ENCODE results near the gene TCF7L1.
A peak's percentile ranks its signal among the peaks of the same experiment; 100 is the strongest.
"Not testable (repeated sequence)": the region's sequence is repeated elsewhere in the genome, so short reads cannot be mapped to it uniquely, and the experiment has no call there.

Gene TCF7L1

DNA sequence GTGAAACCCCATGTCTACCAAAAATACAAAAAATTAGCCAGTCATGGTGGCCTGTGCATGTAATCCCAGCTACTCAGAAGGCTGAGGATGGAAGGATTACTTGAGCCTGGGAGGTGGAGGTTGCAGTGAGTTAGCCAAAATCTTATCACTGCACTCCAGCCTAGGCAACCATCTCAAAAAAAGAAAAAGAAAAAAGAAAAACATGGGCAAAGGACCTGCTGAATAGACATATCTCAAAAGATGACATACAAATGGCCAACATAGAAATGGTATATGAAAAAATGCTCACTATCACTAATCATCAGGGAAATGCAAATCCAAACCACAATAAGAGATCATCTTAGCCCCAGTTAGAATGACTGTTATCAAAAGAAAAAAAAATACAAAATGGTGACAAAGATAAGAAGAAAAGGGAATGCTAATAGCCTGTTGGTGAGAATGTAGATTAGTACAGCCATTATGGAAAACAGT lies 196.0 kb downstream of the TCF7L1 start:
- no peaks in the 10 kb centered on the region for H3K27me3 ChIP-seq (replicated peaks in 2 of 5; ENCODE audit: control insufficient read depth in 4 of 5, insufficient read depth in 5 of 5, low read length in 4 of 5)
- CTCF ChIA-PET = no interaction called here
- H3K4me3 ChIP-seq (ENCODE audit: control insufficient read depth in 1 of 7, extremely low read depth in 1 of 7, insufficient read depth in 4 of 7, low read depth in 2 of 7, low read length in 6 of 7) = peak overlapping the region in 3 of 7 experiments; percentile 84 to 97 (median 96)
- no peaks in the 10 kb centered on the region for H3K9me3 ChIP-seq (ENCODE audit: control extremely low read depth in 1 of 5, control insufficient read depth in 4 of 5, insufficient read depth in 2 of 5, low read depth in 1 of 5, low read length in 4 of 5)
- peak overlapping the region in 1 of 2 experiments; percentile 99 for H3K27ac ChIP-seq (ENCODE audit: insufficient read depth in 1 of 2, low read depth in 1 of 2, low read length in 2 of 2, poor library complexity in 1 of 2, severe bottlenecking in 2 of 2)
- peaks cover 13 to 44% (median 37%) of the 10 kb centered on the region in 4 experiments for H3K4me1 ChIP-seq (ENCODE audit: control extremely low read depth in 1 of 4, control insufficient read depth in 4 of 4, insufficient read depth in 4 of 4, low read length in 3 of 4)
- POLR2A ChIA-PET = no interaction called here
- peaks cover 0 to 21% (median 10%) of the 10 kb centered on the region in 4 experiments for H3K36me3 ChIP-seq (ENCODE audit: control insufficient read depth in 4 of 4, insufficient read depth in 4 of 4, low read length in 3 of 4)
- DNase-seq = peak in 2 of 3 donors; percentile 46 to 56

DNA sequence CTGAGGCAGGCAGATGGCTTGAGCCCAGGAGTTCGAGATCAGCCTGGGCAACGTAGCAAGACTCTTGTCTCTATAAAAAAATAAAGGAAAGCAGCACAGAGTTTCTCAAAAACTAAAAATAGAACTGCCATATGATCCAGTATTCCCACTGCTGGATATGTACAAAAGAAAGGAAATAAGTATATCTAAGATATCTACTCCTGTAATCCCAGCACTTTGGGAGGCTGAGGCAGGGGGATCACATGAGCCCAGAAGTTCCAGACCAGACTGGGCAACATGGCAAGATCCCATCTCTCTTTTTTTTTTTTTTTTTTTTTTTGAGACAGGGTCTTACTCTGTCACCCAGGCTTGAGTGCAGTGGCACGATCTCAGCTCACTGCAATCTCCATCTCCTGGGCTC lies 196.5 kb downstream of the TCF7L1 start:
- H3K27ac ChIP-seq (ENCODE audit: insufficient read depth in 1 of 2, low read depth in 1 of 2, low read length in 2 of 2, poor library complexity in 1 of 2, severe bottlenecking in 2 of 2); H3K4me3 ChIP-seq (ENCODE audit: control insufficient read depth in 1 of 7, extremely low read depth in 1 of 7, insufficient read depth in 4 of 7, low read depth in 2 of 7, low read length in 6 of 7); H3K9me3 ChIP-seq (ENCODE audit: control extremely low read depth in 1 of 5, control insufficient read depth in 4 of 5, insufficient read depth in 2 of 5, low read depth in 1 of 5, low read length in 4 of 5); DNase-seq; CTCF ChIA-PET; POLR2A ChIA-PET; H3K27me3 ChIP-seq (replicated peaks in 2 of 5; ENCODE audit: control insufficient read depth in 4 of 5, insufficient read depth in 5 of 5, low read length in 4 of 5): not testable (repeated sequence)
- Histone ChIP-seq H3K36me3 (ENCODE audit: control insufficient read depth in 4 of 4, insufficient read depth in 4 of 4, low read length in 3 of 4) (peaks cover 0 to 16% (median 5%) of the 10 kb centered on the region in 4 experiments), H3K4me1 (ENCODE audit: control extremely low read depth in 1 of 4, control insufficient read depth in 4 of 4, insufficient read depth in 4 of 4, low read length in 3 of 4) (peaks cover 13 to 41% (median 34%) of the 10 kb centered on the region in 4 experiments)
- WGBS (ENCODE audit: insufficient coverage) = 100% methylated on average over 2 of the region's 3 CpGs

DNA sequence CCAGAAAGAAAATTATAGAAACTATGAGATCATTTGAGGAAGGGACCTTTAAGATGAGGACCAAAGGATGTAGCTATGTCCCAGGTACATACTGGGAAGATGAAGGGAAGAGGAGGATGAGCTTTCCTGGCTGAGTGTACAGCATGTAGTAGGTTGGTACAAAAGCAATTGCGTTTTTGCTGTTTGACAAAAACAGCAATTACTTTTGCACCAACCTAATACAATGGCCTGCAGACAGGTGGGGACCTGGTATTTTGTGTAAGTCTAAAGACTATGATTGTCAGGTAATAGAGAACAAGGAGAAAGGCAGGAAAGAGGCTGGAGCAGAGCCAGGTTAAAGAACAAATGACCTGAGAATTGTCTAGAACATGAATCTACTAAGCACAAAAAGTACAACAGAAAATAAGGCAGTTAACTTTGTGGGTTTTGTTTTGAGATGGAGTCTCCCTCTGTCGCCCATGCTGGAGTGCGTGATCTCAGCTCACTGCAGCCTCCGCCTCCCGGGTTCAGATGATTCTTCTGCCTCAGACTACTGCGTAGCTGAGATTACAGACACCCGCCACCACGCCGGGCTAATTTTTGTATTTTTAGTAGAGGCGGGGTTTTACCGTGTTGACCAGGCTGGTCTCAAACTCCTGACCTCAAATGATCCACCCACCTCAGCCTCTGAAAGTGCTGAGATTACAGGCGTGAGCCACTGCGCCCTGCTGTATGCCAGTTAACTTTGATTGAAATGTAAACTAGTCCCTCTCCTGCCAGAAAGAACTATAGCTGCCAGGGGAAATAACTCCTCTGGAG lies 197.8 kb downstream of the TCF7L1 start:
- Histone ChIP-seq H3K4me3 (ENCODE audit: control insufficient read depth in 1 of 7, extremely low read depth in 1 of 7, insufficient read depth in 4 of 7, low read depth in 2 of 7, low read length in 6 of 7) (no peak overlapping the region), H3K27ac (ENCODE audit: insufficient read depth in 1 of 2, low read depth in 1 of 2, low read length in 2 of 2, poor library complexity in 1 of 2, severe bottlenecking in 2 of 2) (no peak overlapping the region), H3K9me3 (ENCODE audit: control extremely low read depth in 1 of 5, control insufficient read depth in 4 of 5, insufficient read depth in 2 of 5, low read depth in 1 of 5, low read length in 4 of 5) (no peaks in the 10 kb centered on the region), H3K36me3 (ENCODE audit: control insufficient read depth in 4 of 4, insufficient read depth in 4 of 4, low read length in 3 of 4) (peaks cover 0 to 7% (median 2%) of the 10 kb centered on the region in 4 experiments), H3K4me1 (ENCODE audit: control extremely low read depth in 1 of 4, control insufficient read depth in 4 of 4, insufficient read depth in 4 of 4, low read length in 3 of 4) (peaks cover 7 to 28% (median 21%) of the 10 kb centered on the region in 4 experiments), H3K27me3 (replicated peaks in 2 of 5; ENCODE audit: control insufficient read depth in 4 of 5, insufficient read depth in 5 of 5, low read length in 4 of 5) (no peaks in the 10 kb centered on the region)
- DNase-seq = no peak
- CTCF ChIA-PET = no interaction called here
- POLR2A ChIA-PET = interaction anchor here (0.6 kb wide), 1 partner anchor 307 kb away, joined by 4 read pairs; no protein-coding TSS in a partner anchor
- 90% methylated on average over 6 of the region's 13 CpGs for WGBS (ENCODE audit: insufficient coverage)

DNA sequence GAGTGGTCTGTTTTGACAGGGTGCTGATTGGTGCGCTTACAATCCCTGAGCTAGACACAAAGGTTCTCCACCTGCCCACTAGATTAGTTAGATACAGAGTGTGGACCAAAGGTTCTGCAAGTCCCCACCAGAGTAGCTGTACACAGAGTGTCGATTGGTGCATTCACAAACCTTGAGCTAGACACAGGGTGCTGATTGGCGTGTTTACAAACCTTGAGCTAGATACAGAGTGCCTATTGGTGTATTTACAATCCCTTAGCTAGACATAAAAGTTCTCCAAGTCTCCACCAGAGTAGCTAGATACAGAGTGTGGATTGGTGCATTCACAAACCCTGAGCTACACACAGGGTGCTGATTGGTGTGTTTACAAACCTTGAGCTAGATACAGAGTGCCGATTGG lies 200.7 kb downstream of the TCF7L1 start:
- H3K27me3 ChIP-seq (replicated peaks in 2 of 5; ENCODE audit: control insufficient read depth in 4 of 5, insufficient read depth in 5 of 5, low read length in 4 of 5); H3K9me3 ChIP-seq (ENCODE audit: control extremely low read depth in 1 of 5, control insufficient read depth in 4 of 5, insufficient read depth in 2 of 5, low read depth in 1 of 5, low read length in 4 of 5); POLR2A ChIA-PET; H3K4me1 ChIP-seq (ENCODE audit: control extremely low read depth in 1 of 4, control insufficient read depth in 4 of 4, insufficient read depth in 4 of 4, low read length in 3 of 4); H3K4me3 ChIP-seq (ENCODE audit: control insufficient read depth in 1 of 7, extremely low read depth in 1 of 7, insufficient read depth in 4 of 7, low read depth in 2 of 7, low read length in 6 of 7); H3K36me3 ChIP-seq (ENCODE audit: control insufficient read depth in 4 of 4, insufficient read depth in 4 of 4, low read length in 3 of 4); DNase-seq; H3K27ac ChIP-seq (ENCODE audit: insufficient read depth in 1 of 2, low read depth in 1 of 2, low read length in 2 of 2, poor library complexity in 1 of 2, severe bottlenecking in 2 of 2): not testable (repeated sequence)
- WGBS (ENCODE audit: insufficient coverage) = 97% methylated on average over 3 of the region's 4 CpGs
- CTCF ChIA-PET = interaction anchor here (0.8 kb wide), 1 partner anchor 214 kb away, joined by 3 read pairs; no protein-coding TSS in a partner anchor

DNA sequence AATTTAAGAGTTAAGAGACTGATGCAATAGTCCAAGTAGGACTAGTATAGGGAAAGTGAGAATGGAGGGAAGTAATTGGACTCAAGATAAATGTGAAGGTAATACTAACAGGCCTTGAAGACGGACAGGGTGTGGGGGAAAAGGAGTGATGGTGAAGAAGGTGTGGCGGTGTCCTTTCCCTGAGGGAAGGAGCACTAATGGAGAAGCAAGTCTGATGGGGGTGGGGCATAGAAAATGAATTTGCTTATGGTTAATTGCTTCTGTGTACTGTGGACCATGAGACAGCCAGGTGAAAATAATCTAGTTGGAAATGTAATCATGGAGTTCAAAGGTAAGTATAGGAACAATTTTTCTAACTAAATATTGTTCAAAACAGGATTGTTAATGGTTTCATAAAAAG lies 201.7 kb downstream of the TCF7L1 start:
- no peak overlapping the region for H3K4me3 ChIP-seq (ENCODE audit: control insufficient read depth in 1 of 7, extremely low read depth in 1 of 7, insufficient read depth in 4 of 7, low read depth in 2 of 7, low read length in 6 of 7)
- H3K4me1 ChIP-seq (ENCODE audit: control extremely low read depth in 1 of 4, control insufficient read depth in 4 of 4, insufficient read depth in 4 of 4, low read length in 3 of 4) = no peaks in the 10 kb centered on the region
- no peak for DNase-seq
- H3K9me3 ChIP-seq (ENCODE audit: control extremely low read depth in 1 of 5, control insufficient read depth in 4 of 5, insufficient read depth in 2 of 5, low read depth in 1 of 5, low read length in 4 of 5) = no peaks in the 10 kb centered on the region
- ChIA-PET POLR2A (no interaction called here), CTCF (interaction anchor here (0.8 kb wide), 1 partner anchor 11 kb away, joined by 3 read pairs; no protein-coding TSS in a partner anchor)
- H3K27me3 ChIP-seq (replicated peaks in 2 of 5; ENCODE audit: control insufficient read depth in 4 of 5, insufficient read depth in 5 of 5, low read length in 4 of 5) = no peaks in the 10 kb centered on the region
- WGBS (ENCODE audit: insufficient coverage) = 50% methylated on average over 2 of the region's 2 CpGs
- H3K36me3 ChIP-seq (ENCODE audit: control insufficient read depth in 4 of 4, insufficient read depth in 4 of 4, low read length in 3 of 4) = no peaks in the 10 kb centered on the region
- no peak overlapping the region for H3K27ac ChIP-seq (ENCODE audit: insufficient read depth in 1 of 2, low read depth in 1 of 2, low read length in 2 of 2, poor library complexity in 1 of 2, severe bottlenecking in 2 of 2)

DNA sequence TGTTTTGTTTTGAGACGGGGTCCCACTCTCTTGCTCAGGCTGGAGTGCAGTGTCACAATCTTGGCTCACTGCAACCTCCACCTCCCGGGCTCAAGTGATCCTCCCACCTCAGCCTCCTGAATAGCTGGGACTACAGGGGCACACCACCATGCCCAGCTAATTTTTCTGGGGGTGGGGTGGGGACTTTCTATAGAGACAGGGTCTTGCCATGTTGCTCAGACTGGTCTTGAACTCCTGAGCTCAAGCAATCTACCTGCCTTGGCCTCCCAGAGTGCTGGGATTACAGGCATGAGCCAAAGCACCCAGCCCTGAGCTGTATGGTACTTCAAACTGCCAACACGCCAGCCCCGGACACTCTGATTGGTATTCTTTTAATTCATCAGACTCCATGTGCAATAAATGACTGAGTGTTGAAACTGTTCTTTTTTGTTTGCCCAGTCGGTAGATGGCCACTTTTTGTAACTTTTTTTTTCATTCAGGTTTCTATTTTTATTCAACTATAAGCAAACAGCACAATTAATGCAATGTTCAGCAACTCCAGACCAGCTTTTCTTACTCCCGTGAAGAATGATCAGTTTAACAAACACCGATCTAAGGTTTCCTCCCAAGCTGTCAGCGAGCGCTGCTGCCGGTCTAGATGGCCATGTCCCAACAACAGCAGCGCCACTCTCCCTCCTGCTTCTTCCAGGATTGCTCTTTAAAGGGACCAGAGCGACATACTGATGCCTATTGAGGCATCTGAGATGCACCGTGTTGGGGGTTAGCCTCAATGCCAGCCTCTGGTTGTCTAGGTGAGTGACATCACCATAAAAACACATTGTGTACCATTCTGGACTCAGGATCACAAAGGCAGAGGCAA lies 207.1 kb downstream of the TCF7L1 start:
- CTCF ChIA-PET = interaction anchor here (1.4 kb wide), 1 partner anchor 12 kb away, joined by 4 read pairs; no protein-coding TSS in a partner anchor
- DNase-seq = no peak
- Histone ChIP-seq H3K9me3 (ENCODE audit: control extremely low read depth in 1 of 5, control insufficient read depth in 4 of 5, insufficient read depth in 2 of 5, low read depth in 1 of 5, low read length in 4 of 5) (no peaks in the 10 kb centered on the region), H3K27me3 (replicated peaks in 2 of 5; ENCODE audit: control insufficient read depth in 4 of 5, insufficient read depth in 5 of 5, low read length in 4 of 5) (no peaks in the 10 kb centered on the region), H3K4me1 (ENCODE audit: control extremely low read depth in 1 of 4, control insufficient read depth in 4 of 4, insufficient read depth in 4 of 4, low read length in 3 of 4) (no peaks in the 10 kb centered on the region), H3K4me3 (ENCODE audit: control insufficient read depth in 1 of 7, extremely low read depth in 1 of 7, insufficient read depth in 4 of 7, low read depth in 2 of 7, low read length in 6 of 7) (no peak overlapping the region), H3K27ac (ENCODE audit: insufficient read depth in 1 of 2, low read depth in 1 of 2, low read length in 2 of 2, poor library complexity in 1 of 2, severe bottlenecking in 2 of 2) (no peak overlapping the region), H3K36me3 (ENCODE audit: control insufficient read depth in 4 of 4, insufficient read depth in 4 of 4, low read length in 3 of 4) (peaks cover 0 to 19% (median 10%) of the 10 kb centered on the region in 4 experiments)
- 91% methylated on average over 10 of the region's 13 CpGs for WGBS (ENCODE audit: insufficient coverage)
- POLR2A ChIA-PET = no interaction called here

Data from common myeloid progenitor, CD34-positive (primary cell).